ENCODE results near the gene PDE11A.

GRCh38 chr2:178105566-178105965, 33.0 kb upstream of the PDE11A start:
- no peak for TF ChIP-seq CTCF (IDR thresholded peaks at IDR 0.05; ENCODE audit: low read depth, low read length)
- no peak for TF ChIP-seq EZH2phosphoT487 (IDR thresholded peaks at IDR 0.05; ENCODE audit: low read depth)
